Breast epithelium (tissue), 3 donors: Measurements from ENCODE around the gene CD8B2.

Experiments
- CTCF ChIP-seq, 3 donors: fragments of 450-650 bp; IDR thresholded peaks; one replicate each; pipeline ENCODE4 v1.5.1; 2016 to 2017; ENCODE audit warnings: antibody characterized with exemption in 3 of 3, mild to moderate bottlenecking in 3 of 3, moderate library complexity in 3 of 3
- POLR2A ChIP-seq: fragments of 450-650 bp; IDR thresholded peaks from one replicate; pipeline ENCODE4 v1.6.1; 2016; ENCODE audit warnings: antibody characterized with exemption, mild to moderate bottlenecking, moderate library complexity
- POLR2AphosphoS5 ChIP-seq, 3 donors: sonication (generic); formaldehyde crosslinking; IDR thresholded peaks; one replicate each; pipeline ENCODE4 v1.6.1; 2017; ENCODE audit warnings: antibody characterized with exemption in 3 of 3

GRCh38 chr2:106534471-106534870 is 47.3 kb downstream of the CD8B2 start:
- no peak for TF ChIP-seq POLR2A
- TF ChIP-seq CTCF (IDR thresholded peaks at IDR 0.05), result no peak
- TF ChIP-seq POLR2AphosphoS5 (IDR thresholded peaks at IDR 0.05), result no peak
